Femur (tissue), 1 donor: ENCODE results near the gene COX5B.
"Not testable (repeated sequence)": the region's sequence is repeated elsewhere in the genome, so short reads cannot be mapped to it uniquely, and the experiment has no call there.

Source experiments
- DNase-seq: peaks from one replicate; pipeline ENCODE4 v3.0.0-alpha.2; 2017

Gene COX5B

DNA sequence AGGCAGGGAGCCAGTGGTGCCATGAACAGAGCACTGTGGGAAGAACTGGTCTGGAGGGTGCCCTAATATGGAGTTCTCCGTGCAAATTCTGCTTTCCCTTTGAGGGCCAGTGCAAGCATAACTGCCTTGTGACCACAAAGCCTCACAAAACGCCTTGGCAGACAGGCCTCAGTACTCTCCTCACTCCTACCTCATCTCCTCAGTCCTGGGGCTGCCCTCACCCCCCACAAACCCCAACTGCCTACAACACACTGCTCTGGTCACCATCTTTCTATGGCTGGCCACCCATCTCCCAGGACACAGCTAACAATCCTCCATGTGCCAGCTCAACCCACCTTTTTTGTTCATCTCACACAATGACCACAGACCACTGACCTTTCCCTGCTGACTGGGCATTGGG, 8.9 kb downstream of the COX5B start:
- DNase-seq, result no peak

DNA sequence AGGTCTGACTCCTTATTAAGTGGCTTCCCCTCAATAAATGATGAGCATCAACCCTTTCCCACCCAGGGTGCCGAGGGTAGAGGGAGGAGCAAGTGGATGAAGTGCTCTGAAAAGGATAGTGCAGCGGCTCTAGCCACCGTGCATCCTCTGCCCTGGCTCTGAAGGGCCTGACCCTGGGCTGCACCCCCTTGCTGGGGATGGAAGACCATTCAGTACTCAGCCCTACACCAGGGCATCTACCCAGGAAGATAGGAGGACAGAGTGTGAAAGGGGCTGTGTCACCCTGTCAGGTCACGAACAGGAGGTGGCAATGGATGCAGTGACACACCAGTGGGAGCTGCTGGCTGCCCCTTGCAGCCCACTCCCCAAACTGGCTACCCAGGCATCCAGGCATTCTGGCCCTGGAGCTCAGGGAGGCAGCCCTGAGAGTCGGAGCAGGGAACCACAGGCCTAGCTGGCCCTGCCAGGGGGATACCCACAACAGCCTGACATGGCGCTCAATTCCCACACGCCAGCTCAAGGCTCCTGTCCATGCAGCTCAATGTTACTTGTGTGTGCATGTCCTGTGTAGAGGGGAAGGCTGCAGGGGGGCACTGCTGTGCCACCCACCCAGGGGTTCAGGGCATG, 10.4 kb downstream of the COX5B start:
- no peak for DNase-seq

DNA sequence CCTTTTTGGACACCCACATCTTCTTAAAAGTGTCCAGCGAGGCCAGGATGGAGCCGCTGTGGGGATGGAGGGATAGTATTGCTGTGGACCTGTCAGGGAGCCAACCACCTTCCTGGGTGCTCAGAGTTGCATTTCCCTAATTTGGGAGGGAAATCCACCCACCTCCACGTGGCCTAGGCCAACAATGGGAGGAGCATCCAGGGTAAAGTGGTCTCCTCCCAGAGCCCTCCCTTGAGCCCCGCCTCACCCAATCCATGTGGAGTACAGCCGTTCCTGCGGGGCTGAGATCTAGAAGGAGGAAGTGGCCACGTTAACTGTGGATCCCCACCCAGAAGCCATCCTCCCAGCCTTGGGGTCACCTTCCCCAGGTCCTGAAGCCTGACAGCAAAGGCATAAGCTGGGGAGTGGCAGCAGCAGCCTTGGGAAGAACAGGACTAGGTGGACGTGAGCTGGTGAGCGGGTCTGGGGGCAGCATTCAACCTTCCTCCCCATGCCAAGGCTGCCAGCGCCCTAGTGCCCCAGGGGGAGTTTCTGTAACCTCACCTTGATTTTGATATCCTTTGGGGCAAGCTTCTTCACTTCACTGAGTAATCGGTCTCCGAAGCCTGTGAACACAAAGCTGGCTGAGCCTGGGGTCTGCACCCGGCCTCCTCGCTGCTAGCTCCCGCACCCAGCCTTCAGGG, 11.2 kb downstream of the COX5B start:
- DNase-seq, result no peak

DNA sequence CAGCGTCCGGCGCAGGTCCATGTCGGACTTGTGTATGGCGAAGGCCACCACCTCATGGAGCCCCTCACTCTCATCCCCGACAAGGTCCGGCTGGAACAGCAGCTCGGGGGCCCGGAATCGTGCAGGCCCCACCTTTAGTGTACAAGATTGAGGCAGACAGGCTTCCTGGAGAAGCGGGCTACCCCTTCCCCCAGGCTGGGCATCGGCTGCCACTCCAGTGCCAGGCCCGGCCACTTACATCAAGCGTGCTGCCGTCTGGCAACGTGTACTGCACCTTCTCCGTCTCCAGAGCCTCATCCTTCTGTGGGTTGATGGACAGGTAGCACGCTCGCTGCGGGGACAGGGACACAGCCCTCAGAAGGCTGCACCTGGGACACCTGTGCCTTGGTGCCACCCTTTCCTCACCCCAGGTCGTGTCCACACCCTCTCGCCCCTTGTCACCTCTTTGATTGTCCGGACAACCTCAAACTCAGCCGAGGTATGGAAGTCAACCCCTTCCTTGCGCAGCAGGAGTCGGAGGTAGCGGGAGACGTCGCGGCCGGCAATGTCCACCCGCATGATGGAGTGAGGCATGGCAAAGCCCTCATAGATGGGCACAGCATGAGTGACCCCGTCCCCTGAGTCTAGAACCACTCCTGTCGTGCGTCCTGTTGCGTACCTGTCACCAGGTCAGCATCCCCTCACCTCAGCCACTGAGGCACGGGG, 12.3 kb downstream of the COX5B start:
- DNase-seq, result no peak

DNA sequence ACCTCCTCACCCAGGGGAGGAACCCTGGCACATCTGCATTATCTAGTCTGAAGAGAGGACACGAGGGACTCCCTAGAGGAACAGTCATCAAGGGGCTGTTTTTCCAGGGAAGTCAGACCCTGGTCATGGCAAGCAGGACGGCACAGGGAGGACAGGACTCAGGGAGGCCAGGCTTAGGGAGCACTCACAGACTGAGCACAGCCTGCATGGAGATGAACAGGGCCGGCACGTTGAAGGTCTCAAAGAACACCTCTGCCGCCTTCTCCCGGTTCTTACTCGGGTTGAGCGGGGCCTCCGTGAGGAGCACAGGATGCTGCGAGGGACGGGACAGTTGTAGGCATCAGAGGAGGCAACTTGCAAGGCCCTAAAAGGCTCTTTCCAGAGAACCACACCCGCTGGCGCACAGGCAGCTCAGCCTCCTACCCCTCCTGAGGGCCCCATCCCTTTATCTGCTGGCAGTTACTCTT, 12.9 kb downstream of the COX5B start:
- no peak for DNase-seq

DNA sequence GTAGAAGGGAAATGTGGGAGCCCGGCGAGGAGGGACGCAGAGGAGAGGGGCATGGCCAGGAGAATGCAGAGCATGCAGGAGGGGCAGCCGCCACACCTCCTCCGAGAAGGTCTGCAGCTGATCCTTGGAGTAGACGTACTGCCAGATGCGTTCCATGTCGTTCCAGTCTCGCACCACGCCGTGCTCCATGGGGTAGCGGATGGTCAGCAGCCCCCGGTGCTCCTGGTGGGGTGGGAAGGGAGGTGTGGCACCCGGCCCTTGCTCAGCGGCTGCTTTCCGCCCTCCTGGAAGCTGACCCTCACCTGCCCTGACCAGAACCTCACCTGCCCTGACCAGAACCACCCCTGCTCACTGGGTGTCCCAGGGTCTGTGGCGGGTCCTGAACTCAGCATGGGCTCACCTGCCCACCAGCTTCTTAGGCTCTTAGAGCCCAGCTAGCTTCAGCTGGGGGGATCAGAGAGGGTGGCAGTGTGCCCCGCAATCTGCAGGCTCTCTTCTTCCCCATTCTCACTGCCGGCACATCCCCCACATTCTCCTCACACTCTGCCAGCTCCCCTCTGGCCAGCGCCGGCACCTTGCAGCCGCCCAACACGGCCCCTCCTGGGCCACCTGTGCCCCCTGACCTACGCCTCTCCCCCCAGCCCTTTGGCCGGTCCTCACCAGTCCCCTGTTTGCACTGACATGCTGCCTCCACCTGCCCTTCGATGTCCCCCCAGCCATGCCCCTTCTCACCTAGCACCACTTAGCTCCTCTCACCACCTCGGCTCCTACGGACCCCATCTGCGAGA, 13.6 kb downstream of the COX5B start:
- DNase-seq, result no peak

DNA sequence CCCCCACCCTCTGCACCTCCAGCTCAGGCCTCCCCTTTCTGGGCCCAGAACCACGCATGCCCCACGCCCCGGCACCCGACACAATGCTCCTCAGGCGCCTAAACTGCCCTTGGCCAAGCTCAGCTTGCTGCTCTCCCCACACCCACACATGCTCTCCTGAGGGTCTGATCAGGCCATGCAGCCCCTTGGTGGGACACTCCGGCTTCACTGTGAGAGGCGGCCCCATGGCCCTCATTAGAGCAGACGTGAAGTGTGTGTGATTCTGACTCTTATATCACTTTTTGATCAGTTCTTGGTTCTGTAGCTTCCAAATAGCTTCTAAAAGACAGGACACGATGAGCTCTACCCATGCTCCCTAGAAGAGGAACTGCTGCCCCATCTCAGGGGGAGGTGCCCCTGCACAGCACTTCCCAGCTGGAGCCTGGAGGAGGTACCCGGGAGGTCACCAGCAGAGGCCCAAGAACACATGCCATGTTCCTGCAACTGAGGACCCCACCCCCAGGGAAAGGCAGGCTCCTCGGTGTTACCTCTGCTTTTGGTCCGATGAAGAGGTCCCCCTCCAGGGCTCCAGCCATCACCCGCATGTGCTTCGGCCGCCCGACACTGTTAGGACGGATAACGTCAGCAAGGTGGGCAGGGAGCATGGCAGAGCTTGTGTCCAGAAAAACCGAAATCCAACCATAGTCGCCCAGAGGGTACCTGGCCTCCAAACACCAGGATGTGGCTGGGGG, 14.3 kb downstream of the COX5B start:
- no peak for DNase-seq

DNA sequence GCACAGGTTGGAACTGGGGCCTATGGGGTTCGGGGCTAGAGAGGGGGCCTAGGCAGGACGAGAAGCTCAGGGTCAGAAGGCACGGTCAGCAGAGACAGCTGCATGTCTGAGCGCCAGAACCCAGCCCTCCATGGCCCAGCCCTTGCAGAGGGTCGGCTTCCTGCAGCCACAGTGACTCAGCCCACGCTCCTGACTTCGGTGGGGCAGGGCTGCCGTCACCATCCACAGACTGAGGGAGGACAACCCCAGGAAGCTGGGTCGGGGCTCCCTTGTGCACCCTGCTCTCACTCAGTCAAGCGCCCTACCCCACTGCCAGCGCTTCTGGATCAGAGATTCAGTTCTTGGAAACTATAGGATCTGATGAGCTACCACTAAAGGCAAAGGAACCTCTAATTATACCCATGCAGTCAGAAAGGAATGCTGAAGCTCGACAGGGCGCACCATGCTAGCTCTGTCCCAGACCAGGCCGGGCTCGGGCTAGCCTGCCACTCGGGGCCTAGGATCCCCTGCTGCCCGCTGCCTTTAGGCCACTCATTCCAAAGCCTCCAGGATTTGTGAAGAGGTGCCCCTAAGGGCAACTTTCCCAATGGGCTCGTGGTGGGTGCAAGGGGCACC, 15.0 kb downstream of the COX5B start:
- no peak for DNase-seq

DNA sequence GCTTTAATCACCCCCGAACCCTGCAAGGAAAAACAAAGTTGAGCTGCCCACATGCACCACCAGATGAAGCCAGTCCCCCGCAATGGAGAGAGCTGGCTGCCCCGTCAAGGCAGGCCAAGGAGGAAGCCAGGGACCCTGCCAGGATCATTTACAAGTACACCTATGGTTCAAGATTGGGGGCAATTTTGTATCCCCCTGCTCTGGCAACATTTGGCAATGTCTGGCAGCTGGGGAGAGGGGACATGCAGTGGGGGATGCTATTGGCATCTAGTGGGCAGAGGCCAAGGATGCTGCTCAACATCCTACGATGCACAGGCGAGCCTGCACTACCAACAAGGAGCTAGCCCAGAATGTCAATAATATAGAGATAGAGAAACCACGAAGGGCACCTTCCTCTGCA, 16.1 kb downstream of the COX5B start:
- no peak for DNase-seq

DNA sequence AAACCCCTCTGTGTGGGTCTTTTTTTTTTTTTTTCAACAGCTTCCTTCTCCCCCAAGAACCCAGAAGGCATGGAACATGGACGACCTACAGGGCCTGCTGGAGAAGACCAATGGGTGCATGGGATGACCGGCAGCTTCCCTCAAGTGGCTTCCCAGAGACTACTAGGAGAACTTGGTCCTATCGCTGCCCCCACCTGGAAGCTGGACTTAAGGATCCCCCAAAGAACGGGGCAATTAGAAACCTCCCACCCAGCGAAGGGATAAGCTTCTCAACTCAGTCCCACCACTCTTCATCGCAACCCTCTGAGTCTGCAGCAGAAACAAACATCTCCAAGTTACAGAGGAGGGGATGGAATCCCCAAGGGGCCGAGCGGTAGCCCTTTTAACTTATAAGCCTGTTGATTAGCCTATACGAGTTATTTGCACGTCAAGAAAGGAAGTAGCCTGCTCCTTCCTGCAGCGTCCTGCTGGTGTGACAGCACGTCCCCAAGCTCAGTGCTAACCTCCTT, 16.6 kb downstream of the COX5B start:
- no peak for DNase-seq

DNA sequence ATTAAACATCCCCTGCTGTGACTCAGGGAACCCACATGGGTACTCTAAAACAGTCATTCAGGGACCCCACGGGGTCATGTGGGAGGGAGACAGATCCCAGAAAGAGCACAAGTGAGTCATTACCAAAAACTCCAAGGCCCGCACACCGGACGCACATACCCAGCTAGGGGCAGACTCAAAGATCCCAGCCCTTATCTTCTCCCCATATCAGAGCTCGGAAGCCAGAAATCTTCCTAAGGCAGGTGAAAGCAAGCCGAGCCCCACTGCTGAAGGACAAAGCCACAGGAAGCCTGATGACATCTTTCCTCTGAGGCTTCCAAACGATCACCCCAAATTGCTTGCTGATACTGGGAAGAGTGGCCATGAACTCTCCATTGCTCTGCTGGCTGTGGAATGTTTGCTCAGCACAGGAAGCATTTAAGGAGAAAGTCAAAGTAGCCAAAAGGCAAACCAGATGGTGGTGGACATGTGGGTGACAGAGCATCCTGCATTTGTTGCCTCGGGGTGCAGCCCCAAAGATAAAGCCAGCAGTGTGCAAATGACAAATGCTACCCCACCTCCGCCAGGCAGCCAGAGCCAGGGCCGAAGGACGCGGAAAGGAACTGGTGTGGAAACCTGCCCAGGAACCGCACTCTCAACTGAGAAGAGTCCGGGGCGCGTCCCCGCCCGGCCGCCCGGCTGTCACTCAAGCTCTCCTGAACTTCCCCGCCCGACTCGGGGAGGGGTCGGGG, 17.2 kb downstream of the COX5B start:
- peak; percentile 82 for DNase-seq

DNA sequence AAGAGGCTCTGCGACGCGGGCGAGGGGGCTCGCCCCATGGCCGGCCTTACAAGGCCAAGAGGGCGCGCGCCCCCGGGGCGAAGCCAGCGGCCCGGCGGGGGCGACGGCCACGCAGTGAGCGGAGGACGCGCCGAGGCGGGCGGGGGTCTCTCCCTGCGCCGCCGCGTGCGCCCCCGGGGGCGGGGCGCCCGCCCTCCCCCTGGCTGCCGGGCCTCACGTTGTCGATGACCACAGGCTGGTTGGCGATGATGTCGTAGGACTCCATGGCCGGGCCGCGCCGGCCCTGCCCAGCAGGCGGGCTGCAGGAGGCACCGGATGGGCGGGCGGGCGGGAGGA, 17.7 kb downstream of the COX5B start:
- no peak for DNase-seq

DNA sequence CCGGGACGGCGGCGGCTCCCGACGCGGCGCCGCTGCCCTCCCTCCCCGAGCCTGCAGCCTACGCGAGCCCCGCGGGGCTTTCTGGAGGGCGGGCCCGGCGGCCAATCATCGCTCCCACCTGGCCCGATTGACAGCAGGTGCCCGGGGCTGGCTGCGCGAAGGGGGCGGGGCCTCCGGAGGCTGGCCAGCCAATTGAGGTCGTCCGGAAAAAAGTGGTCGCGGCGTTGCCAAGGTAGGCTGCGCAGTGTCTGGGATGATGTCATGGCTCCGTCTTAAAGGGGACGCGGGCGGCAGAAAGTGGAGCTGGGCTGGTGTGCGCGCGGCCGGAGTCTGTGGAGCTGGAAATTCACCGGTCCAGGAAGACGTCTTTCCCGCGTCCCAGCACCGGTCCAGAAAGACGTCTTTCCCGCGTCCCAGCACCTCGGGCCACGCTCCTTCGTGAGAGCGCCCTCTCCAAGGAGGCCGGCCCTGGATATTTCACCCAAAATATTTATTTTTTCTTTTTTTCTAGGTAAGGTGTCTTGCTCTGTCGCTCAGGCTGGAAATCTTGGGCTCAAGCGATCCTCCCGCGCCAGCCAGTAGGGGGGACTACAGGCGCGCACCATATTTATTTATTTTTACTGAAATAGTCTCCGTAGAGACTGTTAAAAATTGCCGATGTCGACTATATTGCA, 18.2 kb downstream of the COX5B start, which contains the start of gene ACTR1B:
TSS of gene ACTR1B (minus strand) at position 83 of the 674 bp plus-strand sequence. CDS start 154 bp downstream, outside the sequence.
- DNase-seq, result peak; percentile 99

DNA sequence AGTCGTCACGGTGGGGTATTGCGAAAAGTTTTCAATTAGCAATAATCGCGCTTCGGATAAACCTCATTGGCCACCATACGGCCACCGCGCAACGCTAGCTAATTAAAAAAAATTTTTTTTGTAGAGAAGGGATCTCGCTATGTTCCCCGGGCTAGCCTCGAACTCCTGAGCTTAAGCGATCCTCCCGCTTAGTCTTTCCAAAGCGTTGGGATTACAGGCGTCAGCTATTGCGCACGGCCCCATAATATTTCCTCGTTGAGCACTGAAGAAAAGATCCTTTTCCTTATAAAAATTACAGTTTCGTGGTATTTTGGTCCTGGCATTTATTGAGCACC, 18.7 kb downstream of the COX5B start:
- no peak for DNase-seq

DNA sequence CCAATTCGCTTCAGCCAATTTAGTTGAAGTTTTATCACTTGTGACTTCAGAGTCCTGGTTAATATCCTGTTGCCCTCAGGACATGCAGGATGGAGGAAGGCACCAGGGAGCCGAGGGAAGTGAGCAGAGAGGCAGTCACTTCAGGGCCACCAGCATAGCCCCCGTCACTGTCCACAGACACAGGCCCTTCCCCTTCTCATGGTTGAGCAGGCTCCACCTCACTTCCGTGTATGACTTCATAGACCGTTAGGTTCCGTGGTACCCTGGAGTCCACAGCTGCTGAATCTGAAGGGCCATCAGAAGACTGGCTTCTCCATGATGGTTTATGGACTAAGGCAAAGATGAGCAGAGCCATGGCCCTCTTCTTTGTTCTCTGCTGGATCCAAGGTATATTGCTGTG, 23.6 kb downstream of the COX5B start, which contains the start of gene C2orf92:
TSS of gene C2orf92 (plus strand) at position 266 of the 400 bp plus-strand sequence. CDS start at position 342, 76 bp downstream.
- no peak for DNase-seq

DNA sequence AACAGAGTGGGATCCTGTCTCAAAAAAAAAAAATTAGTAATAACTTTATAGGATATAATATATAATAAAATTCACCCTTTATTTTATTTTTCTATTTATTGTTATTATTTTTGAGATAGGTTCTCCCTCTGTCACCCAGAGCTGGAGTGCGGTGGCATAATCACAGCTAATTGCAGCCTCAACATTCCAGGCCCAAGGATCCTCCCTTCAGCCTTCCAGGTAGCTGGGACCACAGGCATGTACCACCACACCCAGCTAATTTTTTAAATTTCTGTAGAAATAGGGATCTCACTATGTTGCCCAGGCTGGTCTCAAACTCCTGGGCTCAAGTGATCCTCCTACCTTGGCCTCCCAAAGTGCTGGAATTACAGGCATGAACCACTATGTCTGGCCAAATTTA, 24.6 kb downstream of the COX5B start:
- DNase-seq, result no peak

DNA sequence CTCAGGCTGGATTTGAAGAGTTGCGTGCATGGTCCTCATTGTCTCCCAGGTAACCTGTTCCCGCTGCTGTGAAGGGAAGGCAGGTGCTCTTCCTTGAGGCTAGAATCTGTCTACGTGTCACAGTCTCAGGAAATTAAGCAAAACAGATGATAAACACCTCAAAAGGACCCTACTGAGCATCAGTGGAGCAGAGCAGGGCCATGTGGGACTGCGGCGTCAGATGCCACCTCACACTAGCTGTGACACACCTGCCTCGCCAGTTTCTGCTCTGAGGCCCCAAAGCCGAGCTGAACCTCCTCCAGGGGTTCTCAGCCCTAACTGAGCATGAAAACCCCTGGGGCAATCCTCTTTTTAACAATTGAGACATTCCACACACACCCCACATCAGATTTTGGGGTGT, 25.7 kb downstream of the COX5B start:
- no peak for DNase-seq

DNA sequence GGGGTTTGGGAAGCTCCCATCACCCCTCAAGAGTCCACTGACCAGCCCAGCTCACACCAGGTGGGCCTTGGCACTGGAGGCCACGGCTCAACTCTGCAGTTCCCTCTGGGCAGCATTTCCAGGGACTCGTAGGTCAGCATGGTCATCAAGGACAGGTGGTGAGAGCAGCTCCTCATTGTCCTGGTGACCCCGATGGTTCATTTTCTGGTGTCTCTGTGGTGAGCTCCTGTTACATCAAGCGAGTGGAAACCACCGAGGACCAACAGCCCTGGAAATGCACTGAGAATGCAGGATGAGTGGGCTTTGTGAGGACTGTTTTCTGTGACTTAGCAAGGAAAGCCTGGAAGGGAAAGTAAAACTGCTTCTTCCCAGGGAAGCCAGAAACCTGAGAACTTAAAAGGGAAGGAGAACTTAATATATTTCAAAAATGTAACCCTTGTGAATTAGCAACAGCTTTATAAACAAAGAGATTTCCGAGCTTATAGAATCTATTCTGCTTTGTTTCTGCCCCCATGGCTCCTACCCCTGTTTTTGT, 26.8 kb downstream of the COX5B start:
- DNase-seq, result not testable (repeated sequence)

DNA sequence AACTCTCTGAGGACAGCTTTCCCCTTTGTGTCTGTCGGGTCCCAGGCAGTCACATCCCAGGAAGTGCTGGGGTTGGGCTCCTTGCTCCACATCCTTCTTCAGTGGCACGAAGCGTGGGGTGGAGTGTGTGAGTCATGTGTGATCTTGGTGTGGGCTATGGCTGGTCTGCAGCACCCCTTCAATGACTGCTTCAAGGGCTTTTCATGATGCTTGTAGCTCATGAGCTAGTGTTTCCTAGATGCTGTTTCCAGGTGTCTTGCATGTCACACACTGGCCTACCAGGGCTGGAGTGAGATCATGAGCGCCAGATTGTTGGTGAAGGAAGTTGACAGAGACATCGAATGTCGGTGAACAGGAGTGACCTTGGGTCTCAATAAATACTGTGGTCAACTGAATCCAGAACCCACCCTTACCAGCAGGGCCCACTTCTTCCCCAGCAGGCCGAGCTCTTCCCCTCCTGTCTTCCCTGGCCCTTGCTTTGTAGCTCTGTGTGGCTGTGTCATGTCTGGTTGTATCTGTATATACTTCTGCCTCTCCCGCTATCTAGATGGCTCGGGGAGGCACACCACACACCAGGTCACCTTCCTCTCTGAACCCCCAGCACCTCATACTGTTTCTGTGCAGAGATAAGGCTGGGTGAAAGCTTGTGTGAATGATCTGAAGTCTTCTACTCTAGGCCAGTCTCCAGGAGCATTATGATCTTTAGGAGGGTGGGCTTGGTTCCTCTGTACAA, 27.5 kb downstream of the COX5B start:
- DNase-seq, result no peak

DNA sequence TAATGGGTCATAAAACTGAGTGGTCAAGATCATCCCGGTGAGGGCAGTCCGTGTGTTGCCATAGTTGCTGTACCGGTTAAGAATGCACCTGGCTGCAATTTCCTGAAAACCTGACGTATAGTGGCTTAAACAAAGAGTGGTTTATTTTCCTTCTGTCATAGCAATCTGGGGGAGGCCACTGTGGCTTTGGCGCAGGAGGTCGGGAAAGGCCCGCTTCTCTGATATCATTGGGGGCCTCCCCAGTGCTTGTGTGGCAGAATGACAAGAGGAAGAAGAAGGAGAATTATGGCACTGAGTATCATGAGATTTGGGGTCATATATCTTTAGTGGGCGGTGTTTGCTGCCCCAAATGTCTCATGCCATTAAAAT, 28.0 kb downstream of the COX5B start:
- no peak for DNase-seq
